Breast epithelium (tissue), 3 donors: ENCODE results near the gene PLSCR1.

Source experiments
- CTCF ChIP-seq, 3 donors: fragments of 450-650 bp; IDR thresholded peaks; one replicate each; pipeline ENCODE4 v1.5.1; 2016 to 2017; ENCODE audit warnings: antibody characterized with exemption in 3 of 3, mild to moderate bottlenecking in 3 of 3, moderate library complexity in 3 of 3
- POLR2AphosphoS5 ChIP-seq, 3 donors: sonication (generic); formaldehyde crosslinking; IDR thresholded peaks; one replicate each; pipeline ENCODE4 v1.6.1; 2017; ENCODE audit warnings: antibody characterized with exemption in 3 of 3

GRCh38 chr3:146521394-146521793, 23.0 kb downstream of the PLSCR1 start:
- TF ChIP-seq CTCF (IDR thresholded peaks at IDR 0.05) (no peak), POLR2AphosphoS5 (IDR thresholded peaks at IDR 0.05) (no peak)
